Neural progenitor cell (in vitro differentiated cells): ENCODE data around the gene NUMB. TPM values are rescaled to one million over a fixed set of nuclear protein-coding genes. Genes with fewer than 3 reads are reported as not detected.
"Not testable (repeated sequence)": the region's sequence is repeated elsewhere in the genome, so short reads cannot be mapped to it uniquely, and the experiment has no call there.

Experiments used
- DNase-seq: peaks from one replicate; pipeline ENCODE4 v3.0.0-alpha.2; 2016; ENCODE audit warnings: low spot score
- H2AFZ ChIP-seq: fragments of 200-600 bp; sonication (generic); replicated peaks from 2 replicates; pipeline ENCODE4 v1.6.1; 2016; ENCODE audit warnings: antibody characterized with exemption
- H3F3A ChIP-seq: fragments of 200-600 bp; sonication (generic); 2 replicates; pipeline ENCODE4 v1.6.1; 2016; ENCODE audit warnings: antibody characterized with exemption, low read depth
- H3K27ac ChIP-seq: fragments of 200-600 bp; sonication (generic); 2 replicates; pipeline ENCODE4 v1.5.1; 2016; ENCODE audit warnings: mild to moderate bottlenecking
- H3K27me3 ChIP-seq: fragments of 200-600 bp; sonication (generic); 2 replicates; pipeline ENCODE4 v1.6.1; 2016; ENCODE audit warnings: mild to moderate bottlenecking, moderate library complexity
- H3K36me3 ChIP-seq: fragments of 200-600 bp; sonication (generic); 2 replicates; pipeline ENCODE4 v1.5.1; 2016
- H3K4me1 ChIP-seq: fragments of 200-600 bp; sonication (generic); 2 replicates; pipeline ENCODE4 v1.6.1; 2016; ENCODE audit warnings: mixed run types
- H3K4me2 ChIP-seq: fragments of 200-600 bp; sonication (generic); 2 replicates; pipeline ENCODE4 v1.6.1; 2016
- H3K4me3 ChIP-seq: fragments of 200-600 bp; sonication (generic); 2 replicates; pipeline ENCODE4 v1.5.1; 2016
- H3K79me2 ChIP-seq: fragments of 200-600 bp; sonication (generic); 2 replicates; pipeline ENCODE4 v1.6.1; 2016; ENCODE audit warnings: low read depth
- H3K9ac ChIP-seq: fragments of 200-600 bp; sonication (generic); 2 replicates; pipeline ENCODE4 v1.6.1; 2016
- H3K9me3 ChIP-seq: fragments of 200-600 bp; sonication (generic); 2 replicates; pipeline ENCODE4 v1.5.1; 2016; ENCODE audit warnings: low read depth
- H4K20me1 ChIP-seq: fragments of 200-600 bp; sonication (generic); 2 replicates; pipeline ENCODE4 v1.6.1; 2016; ENCODE audit warnings: low read depth
- H3K27ac Mint-ChIP-seq: 3 replicates; pipeline ENCODE4 v1.8.0; 2021; ENCODE audit warnings: mixed read lengths
- H3K27me3 Mint-ChIP-seq: 2 replicates; pipeline ENCODE4 v1.8.0; 2022; ENCODE audit warnings: low read depth, mild to moderate bottlenecking, inconsistent platforms, moderate library complexity, mixed read lengths; ENCODE audit not compliant: insufficient read depth
- H3K36me3 Mint-ChIP-seq: 3 replicates; pipeline ENCODE4 v1.8.0; 2021; ENCODE audit warnings: mixed read lengths
- H3K4me1 Mint-ChIP-seq: 3 replicates; pipeline ENCODE4 v1.8.0; 2021; ENCODE audit warnings: mixed read lengths
- H3K4me3 Mint-ChIP-seq: 3 replicates; pipeline ENCODE4 v1.8.0; 2021; ENCODE audit warnings: mild to moderate bottlenecking, moderate library complexity, mixed read lengths
- H3K9me3 Mint-ChIP-seq: 3 replicates; pipeline ENCODE4 v1.8.0; 2020; ENCODE audit warnings: mixed read lengths
- EZH2 ChIP-seq: fragments of 200-600 bp; sonication (generic); IDR thresholded peaks from 2 replicates; pipeline ENCODE4 v1.6.1; 2017; ENCODE audit warnings: antibody characterized with exemption, mild to moderate bottlenecking, moderate library complexity
- EZH2phosphoT487 ChIP-seq: fragments of 200-600 bp; sonication (generic); IDR thresholded peaks from 2 replicates; pipeline ENCODE4 v1.6.1; 2017; ENCODE audit warnings: antibody characterized with exemption
- total RNA-seq: library from RNA; depleted of rRNA; stranded (reverse); fragments of >200 nt; gene quantifications from 2 replicates; pipeline ENCODE4 v1.2.3, GENCODE V29; 2015; ENCODE audit warnings: low replicate concordance
- TF ChIP-seq, protein P1 (sequence below): fragments of 200-600 bp; sonication (generic); IDR thresholded peaks from 2 replicates; pipeline ENCODE4 v1.5.1; 2017; ENCODE audit warnings: antibody characterized with exemption, mild to moderate bottlenecking

NUMB gene
- total RNA-seq, 1 donor from 2014 or later, result 37.2 TPM

DNA sequence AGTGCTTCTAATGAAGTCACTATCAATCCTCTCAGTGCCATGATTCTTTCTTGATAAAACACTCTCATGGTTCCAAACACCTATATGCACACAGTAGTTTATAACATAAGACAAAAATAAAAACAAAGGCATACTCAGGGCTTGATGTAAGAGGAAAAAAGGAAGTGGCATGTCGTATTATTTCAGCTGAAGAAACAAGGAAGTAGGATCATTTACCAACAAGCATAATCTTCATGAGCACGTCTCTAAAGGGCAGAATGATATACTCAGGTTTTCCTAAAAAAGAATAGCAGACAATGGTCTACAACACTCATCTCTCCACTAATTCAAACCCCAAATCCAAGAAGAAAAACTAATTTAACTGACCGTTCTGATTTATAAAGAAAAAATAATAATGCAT lies 33.9 kb downstream of the NUMB start:
- Histone ChIP-seq H3K4me2 (no peak overlapping the region), H2AFZ (no peak overlapping the region), H3K36me3 (no peaks in the 10 kb centered on the region), H3K9ac (no peak overlapping the region), H3K79me2 (peaks cover 77% of the 10 kb centered on the region), H3K27ac (no peak overlapping the region), H3K4me1 (no peaks in the 10 kb centered on the region), H3K27me3 (no peaks in the 10 kb centered on the region), H3F3A (no peaks in the 10 kb centered on the region), H3K4me3 (no peak overlapping the region), H4K20me1 (peaks cover 9% of the 10 kb centered on the region), H3K9me3 (no peaks in the 10 kb centered on the region)
- Mint-ChIP-seq H3K27me3 (peaks cover 4% of the 10 kb centered on the region), H3K27ac (no peak overlapping the region), H3K4me3 (no peak overlapping the region), H3K36me3 (peaks cover 16% of the 10 kb centered on the region), H3K4me1 (peaks cover 6% of the 10 kb centered on the region), H3K9me3 (peaks cover 2% of the 10 kb centered on the region)
- no peak for DNase-seq
- TF ChIP-seq EZH2phosphoT487 (no peak), EZH2 (no peak)
- TF ChIP-seq, protein P1, sequence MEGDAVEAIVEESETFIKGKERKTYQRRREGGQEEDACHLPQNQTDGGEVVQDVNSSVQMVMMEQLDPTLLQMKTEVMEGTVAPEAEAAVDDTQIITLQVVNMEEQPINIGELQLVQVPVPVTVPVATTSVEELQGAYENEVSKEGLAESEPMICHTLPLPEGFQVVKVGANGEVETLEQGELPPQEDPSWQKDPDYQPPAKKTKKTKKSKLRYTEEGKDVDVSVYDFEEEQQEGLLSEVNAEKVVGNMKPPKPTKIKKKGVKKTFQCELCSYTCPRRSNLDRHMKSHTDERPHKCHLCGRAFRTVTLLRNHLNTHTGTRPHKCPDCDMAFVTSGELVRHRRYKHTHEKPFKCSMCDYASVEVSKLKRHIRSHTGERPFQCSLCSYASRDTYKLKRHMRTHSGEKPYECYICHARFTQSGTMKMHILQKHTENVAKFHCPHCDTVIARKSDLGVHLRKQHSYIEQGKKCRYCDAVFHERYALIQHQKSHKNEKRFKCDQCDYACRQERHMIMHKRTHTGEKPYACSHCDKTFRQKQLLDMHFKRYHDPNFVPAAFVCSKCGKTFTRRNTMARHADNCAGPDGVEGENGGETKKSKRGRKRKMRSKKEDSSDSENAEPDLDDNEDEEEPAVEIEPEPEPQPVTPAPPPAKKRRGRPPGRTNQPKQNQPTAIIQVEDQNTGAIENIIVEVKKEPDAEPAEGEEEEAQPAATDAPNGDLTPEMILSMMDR, result no peak

DNA sequence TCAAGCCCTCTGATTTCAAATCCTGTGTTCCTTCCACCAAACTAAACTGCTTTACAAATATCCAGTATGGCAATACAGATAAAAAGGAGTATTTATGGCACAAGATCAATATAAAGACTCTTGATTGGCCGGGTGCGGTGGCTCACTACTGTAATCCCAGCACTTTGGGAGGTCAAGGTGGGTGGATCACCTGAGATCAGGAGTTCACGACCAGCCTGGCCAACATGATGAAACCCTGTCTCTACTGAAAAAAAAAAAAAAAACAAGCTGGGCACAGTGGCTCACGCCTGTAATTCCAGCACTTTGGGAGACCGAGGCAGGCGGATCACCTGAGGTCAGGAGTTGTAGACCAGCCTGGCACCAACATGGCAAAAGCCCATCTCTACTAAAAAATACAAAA lies 35.3 kb downstream of the NUMB start:
- H3K36me3 Mint-ChIP-seq, result peaks cover 18% of the 10 kb centered on the region
- not testable (repeated sequence) for DNase-seq, H3K4me3 ChIP-seq, H3F3A ChIP-seq, H3K4me2 ChIP-seq, H4K20me1 ChIP-seq, H3K36me3 ChIP-seq, H3K9ac ChIP-seq, H3K9me3 ChIP-seq, H3K4me3 Mint-ChIP-seq, H3K27ac ChIP-seq, H3K4me1 ChIP-seq, H3K9me3 Mint-ChIP-seq, H3K27ac Mint-ChIP-seq, H2AFZ ChIP-seq, H3K27me3 Mint-ChIP-seq, H3K4me1 Mint-ChIP-seq, H3K27me3 ChIP-seq
- H3K79me2 ChIP-seq, result peaks cover 70% of the 10 kb centered on the region

DNA sequence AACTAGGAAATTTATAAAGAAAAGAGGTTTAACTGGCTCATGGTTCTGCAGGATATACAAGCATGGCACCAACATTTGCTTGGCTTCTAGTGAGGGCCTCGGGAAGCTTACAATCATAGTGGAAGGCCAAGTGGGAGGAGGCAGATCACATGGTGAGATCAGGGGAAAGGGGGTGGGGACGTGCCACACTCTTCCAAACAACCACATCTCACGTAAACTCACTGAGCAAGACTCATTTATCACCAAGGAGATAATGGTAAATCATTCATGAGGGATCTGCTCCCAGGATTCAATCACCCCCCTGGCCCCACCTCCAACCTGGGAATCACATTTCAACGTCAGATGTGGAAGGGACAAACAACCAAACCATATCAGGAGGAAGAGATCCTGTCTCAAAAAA lies 35.8 kb downstream of the NUMB start:
- H2AFZ ChIP-seq, result no peak overlapping the region
- H4K20me1 ChIP-seq, result no peaks in the 10 kb centered on the region
- no peak overlapping the region for H3K4me3 Mint-ChIP-seq
- no peak overlapping the region for H3K4me2 ChIP-seq
- H3K4me1 ChIP-seq, result no peaks in the 10 kb centered on the region
- no peak overlapping the region for H3K27ac Mint-ChIP-seq
- no peaks in the 10 kb centered on the region for H3K27me3 ChIP-seq
- DNase-seq, result no peak
- no peak overlapping the region for H3K9ac ChIP-seq
- no peak overlapping the region for H3K27ac ChIP-seq
- H3K36me3 Mint-ChIP-seq, result peaks cover 20% of the 10 kb centered on the region
- TF ChIP-seq, protein P1, result no peak
- TF ChIP-seq EZH2phosphoT487, result no peak
- no peak for TF ChIP-seq EZH2
- no peaks in the 10 kb centered on the region for H3F3A ChIP-seq
- H3K4me3 ChIP-seq, result no peak overlapping the region
- peaks cover 7% of the 10 kb centered on the region for H3K27me3 Mint-ChIP-seq
- H3K9me3 ChIP-seq, result no peaks in the 10 kb centered on the region
- peaks cover 72% of the 10 kb centered on the region for H3K79me2 ChIP-seq
- H3K9me3 Mint-ChIP-seq, result peaks cover 8% of the 10 kb centered on the region
- peaks cover 6% of the 10 kb centered on the region for H3K4me1 Mint-ChIP-seq
- no peaks in the 10 kb centered on the region for H3K36me3 ChIP-seq

DNA sequence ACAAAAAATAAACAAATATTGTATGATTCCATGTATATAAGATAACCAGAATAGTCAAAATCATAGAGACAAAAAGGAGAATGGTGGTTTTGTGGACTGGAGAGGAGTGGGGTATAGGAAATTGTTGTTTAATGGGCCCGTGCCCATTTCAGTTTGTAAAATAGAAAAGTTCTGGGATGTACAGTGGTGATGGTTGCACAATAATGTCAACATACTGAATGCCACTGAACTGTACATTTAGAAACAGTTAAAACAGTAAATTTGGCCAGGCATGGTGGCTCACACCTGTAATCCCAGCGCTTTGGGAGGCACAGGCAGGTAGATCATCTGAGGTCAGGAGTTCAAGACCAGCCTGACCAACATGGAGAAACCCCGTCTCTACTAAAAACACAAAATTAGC lies 40.1 kb downstream of the NUMB start:
- Histone ChIP-seq H3K4me2 (no peak overlapping the region), H3F3A (no peaks in the 10 kb centered on the region), H3K4me3 (no peak overlapping the region), H3K27ac (no peak overlapping the region), H3K9ac (no peak overlapping the region), H3K79me2 (peaks cover 81% of the 10 kb centered on the region), H3K27me3 (no peaks in the 10 kb centered on the region), H2AFZ (no peak overlapping the region), H4K20me1 (no peaks in the 10 kb centered on the region), H3K4me1 (no peaks in the 10 kb centered on the region), H3K9me3 (no peaks in the 10 kb centered on the region), H3K36me3 (no peaks in the 10 kb centered on the region)
- Mint-ChIP-seq H3K4me3 (no peak overlapping the region), H3K9me3 (peaks cover 17% of the 10 kb centered on the region), H3K27me3 (peaks cover 7% of the 10 kb centered on the region), H3K27ac (no peak overlapping the region), H3K36me3 (peaks cover 22% of the 10 kb centered on the region), H3K4me1 (peaks cover 6% of the 10 kb centered on the region)
- TF ChIP-seq EZH2 (no peak), EZH2phosphoT487 (no peak)
- TF ChIP-seq, protein P1, result no peak
- no peak for DNase-seq

DNA sequence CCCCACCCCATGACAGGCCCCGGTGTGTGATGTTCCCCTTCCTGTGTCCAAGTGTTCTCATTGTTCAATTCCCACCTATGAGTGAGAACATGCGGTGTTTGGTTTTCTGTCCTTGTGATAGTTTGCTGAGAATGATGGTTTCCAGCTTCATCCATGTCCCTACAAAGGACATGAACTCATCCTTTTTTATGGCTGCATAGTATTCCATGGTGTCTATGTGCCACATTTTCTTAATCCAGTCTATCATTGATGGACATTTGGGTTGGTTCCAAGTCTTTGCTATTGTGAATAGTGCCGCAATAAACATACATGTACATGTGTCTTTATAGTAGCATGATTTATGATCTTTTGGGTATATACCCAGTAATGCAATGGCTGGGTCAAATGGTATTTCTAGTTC lies 52.1 kb downstream of the NUMB start:
- Histone ChIP-seq H4K20me1 (peaks cover 13% of the 10 kb centered on the region), H3K79me2 (peaks cover 24% of the 10 kb centered on the region)
- H3K27ac ChIP-seq, H3K27me3 ChIP-seq, H3K9me3 Mint-ChIP-seq, H3K4me2 ChIP-seq, H3K4me1 ChIP-seq, H3K9me3 ChIP-seq, H2AFZ ChIP-seq, H3F3A ChIP-seq, H3K4me3 ChIP-seq, H3K9ac ChIP-seq, DNase-seq, H3K36me3 ChIP-seq, H3K4me3 Mint-ChIP-seq, H3K27ac Mint-ChIP-seq, H3K4me1 Mint-ChIP-seq, H3K27me3 Mint-ChIP-seq: not testable (repeated sequence)
- H3K36me3 Mint-ChIP-seq, result peaks cover 12% of the 10 kb centered on the region
